H9 (cell line): ENCODE data around the gene ELFN1. TPM values are rescaled to one million over a fixed set of nuclear protein-coding genes. Genes with fewer than 3 reads are reported as not detected.

ENCODE experiments used
- DNase-seq: peaks from one replicate; pipeline ENCODE4 v3.0.0-alpha.2; 2017
- H2AFZ ChIP-seq: one replicate; pipeline ENCODE4 v1.6.1; 2013; ENCODE audit warnings: mild to moderate bottlenecking, low read length, control low read depth, moderate library complexity
- H2AK5ac ChIP-seq: 2 replicates; pipeline ENCODE4 v1.6.1; 2013; ENCODE audit warnings: low read length, control low read depth, mixed read lengths; ENCODE audit not compliant: insufficient read length
- H2BK120ac ChIP-seq: one replicate; pipeline ENCODE4 v1.6.1; 2013; ENCODE audit warnings: low read depth, mild to moderate bottlenecking, low read length, control low read depth, inconsistent platforms; ENCODE audit not compliant: poor library complexity, severe bottlenecking
- H2BK12ac ChIP-seq: 2 replicates; pipeline ENCODE4 v1.6.1; 2013; ENCODE audit warnings: low read length, control low read depth, mixed read lengths, low read depth; ENCODE audit not compliant: insufficient read length
- H2BK15ac ChIP-seq: 2 replicates; pipeline ENCODE4 v1.6.1; 2013; ENCODE audit warnings: low read depth, low read length, control low read depth
- H2BK20ac ChIP-seq: one replicate; pipeline ENCODE4 v1.6.1; 2013; ENCODE audit warnings: low read depth, mild to moderate bottlenecking, low read length, control low read depth, inconsistent platforms; ENCODE audit not compliant: poor library complexity, severe bottlenecking
- H2BK5ac ChIP-seq: 2 replicates; pipeline ENCODE4 v1.6.1; 2013; ENCODE audit warnings: low read length, control low read depth, mixed read lengths; ENCODE audit not compliant: insufficient read length
- H3K14ac ChIP-seq: 2 replicates; pipeline ENCODE4 v1.6.1; 2013; ENCODE audit warnings: low read length, control low read depth; ENCODE audit not compliant: insufficient read depth
- H3K18ac ChIP-seq: 2 replicates; pipeline ENCODE4 v1.6.1; 2013; ENCODE audit warnings: low read depth, mild to moderate bottlenecking, mixed read lengths, low read length, control low read depth; ENCODE audit not compliant: insufficient read length
- H3K23ac ChIP-seq: 2 replicates; pipeline ENCODE4 v1.6.1; 2013; ENCODE audit warnings: low read length, control low read depth, mixed read lengths, low read depth; ENCODE audit not compliant: insufficient read length
- H3K23me2 ChIP-seq: 2 replicates; pipeline ENCODE4 v1.6.1; 2013; ENCODE audit warnings: low read depth, mild to moderate bottlenecking, mixed read lengths, low read length, control low read depth; ENCODE audit not compliant: insufficient read length, poor library complexity, severe bottlenecking
- H3K27ac ChIP-seq: 2 replicates; pipeline ENCODE4 v1.5.1; 2013; ENCODE audit warnings: low read length, control low read depth, mixed read lengths, low read depth; ENCODE audit not compliant: insufficient read length
- H3K27me3 ChIP-seq: 2 replicates; pipeline ENCODE4 v1.6.1; 2013; ENCODE audit warnings: low read length, control low read depth, inconsistent platforms; ENCODE audit not compliant: insufficient read depth
- H3K4ac ChIP-seq: 2 replicates; pipeline ENCODE4 v1.6.1; 2013; ENCODE audit warnings: low read depth, mild to moderate bottlenecking, control low read depth, inconsistent platforms, low read length, moderate library complexity
- H3K4me1 ChIP-seq: 2 replicates; pipeline ENCODE4 v1.6.1; 2013; ENCODE audit warnings: low read length, control low read depth, inconsistent platforms; ENCODE audit not compliant: insufficient read depth
- H3K4me2 ChIP-seq: 2 replicates; pipeline ENCODE4 v1.6.1; 2013; ENCODE audit warnings: low read length, control low read depth, mixed read lengths; ENCODE audit not compliant: insufficient read length, insufficient read depth
- H3K56ac ChIP-seq: 2 replicates; pipeline ENCODE4 v1.6.1; 2013; ENCODE audit warnings: low read depth, mild to moderate bottlenecking, mixed read lengths, low read length, control low read depth; ENCODE audit not compliant: insufficient read length
- H3K79me1 ChIP-seq: 2 replicates; pipeline ENCODE4 v1.6.1; 2013; ENCODE audit warnings: low read depth, mild to moderate bottlenecking, moderate library complexity, low read length, control low read depth, inconsistent platforms; ENCODE audit not compliant: insufficient read depth, poor library complexity, severe bottlenecking
- H3K79me2 ChIP-seq: 2 replicates; pipeline ENCODE4 v1.6.1; 2013; ENCODE audit warnings: low read length, control low read depth, inconsistent platforms; ENCODE audit not compliant: insufficient read depth
- H3K9ac ChIP-seq: 2 replicates; pipeline ENCODE4 v1.6.1; 2013; ENCODE audit warnings: low read length, control low read depth, mixed read lengths; ENCODE audit not compliant: insufficient read length; ENCODE audit errors: extremely low read depth
- H3K9me3 ChIP-seq: one replicate; pipeline ENCODE4 v1.6.1; 2013; ENCODE audit warnings: low read depth, low read length, inconsistent platforms; ENCODE audit not compliant: control insufficient read depth
- H3T11ph ChIP-seq: one replicate; pipeline ENCODE4 v1.6.1; 2013; ENCODE audit warnings: mild to moderate bottlenecking, low read length, control low read depth, inconsistent platforms
- H4K20me1 ChIP-seq: one replicate; pipeline ENCODE4 v1.6.1; 2013; ENCODE audit not compliant: control insufficient read depth, insufficient read length, insufficient read depth
- H4K5ac ChIP-seq: 2 replicates; pipeline ENCODE4 v1.6.1; 2013; ENCODE audit warnings: low read depth, mild to moderate bottlenecking, mixed read lengths, low read length, control low read depth; ENCODE audit not compliant: insufficient read length
- H4K8ac ChIP-seq: replicated peaks from 2 replicates; pipeline ENCODE4 v1.6.1; 2013; ENCODE audit warnings: low read length, control low read depth, mixed read lengths, low read depth; ENCODE audit not compliant: insufficient read length
- H4K91ac ChIP-seq: 2 replicates; pipeline ENCODE4 v1.6.1; 2013; ENCODE audit warnings: low read depth, mild to moderate bottlenecking, moderate library complexity, mixed read lengths, low read length, control low read depth; ENCODE audit not compliant: insufficient read length
- H3K27ac Mint-ChIP-seq, 3 experiments: 2 replicates in 2 of 3; 3 replicates in 1 of 3; pipeline ENCODE4 v1.8.0; 2020 to 2021; ENCODE audit warnings: mixed read lengths in 3 of 3, mild to moderate bottlenecking in 1 of 3, moderate library complexity in 1 of 3
- H3K27me3 Mint-ChIP-seq: 2 replicates; pipeline ENCODE4 v1.8.0; 2021; ENCODE audit warnings: low read depth, mild to moderate bottlenecking, moderate library complexity, mixed read lengths
- H3K36me3 Mint-ChIP-seq, 3 experiments: 2 replicates in 2 of 3; 3 replicates in 1 of 3; pipeline ENCODE4 v1.8.0; 2020 to 2021; ENCODE audit warnings: low read depth in 3 of 3, mixed read lengths in 3 of 3; ENCODE audit not compliant: insufficient read depth in 1 of 3
- H3K4me1 Mint-ChIP-seq, 2 experiments: 2 replicates each; pipeline ENCODE4 v1.8.0; 2020; ENCODE audit warnings: mixed read lengths in 2 of 2
- H3K4me3 Mint-ChIP-seq, 2 experiments: 2 replicates in 1 of 2; 3 replicates in 1 of 2; pipeline ENCODE4 v1.8.0; 2020 to 2021; ENCODE audit warnings: mild to moderate bottlenecking in 2 of 2, mixed read lengths in 2 of 2, moderate library complexity in 1 of 2
- H3K9me3 Mint-ChIP-seq, 2 experiments: 2 replicates in 1 of 2; 3 replicates in 1 of 2; pipeline ENCODE4 v1.8.0; 2020; ENCODE audit warnings: mild to moderate bottlenecking in 2 of 2, mixed read lengths in 2 of 2, moderate library complexity in 1 of 2
- WGBS: extraction: QIAGEN DNeasy Blood & Tissue Kit; methylation state at CpG from one replicate; pipeline ENCODE4 v1.1.7; 2013; ENCODE audit warnings: missing lambda C conversion rate, low lambda C conversion rate, mixed read lengths; ENCODE audit not compliant: insufficient read length; ENCODE audit errors: extremely low coverage; 5-methylcytosine and 5-hydroxymethylcytosine counted together
- total RNA-seq: library from RNA; stranded (reverse); gene quantifications from 2 replicates; pipeline ENCODE4 v1.2.1, GENCODE V29; 2021
- TF ChIP-seq, protein P1 (sequence below): fragments of 200-600 bp; sonication (generic); conservative IDR thresholded peaks from 3 replicates; pipeline ENCODE4 v1.8.0; 2021; ENCODE audit warnings: antibody characterized with exemption, mild to moderate bottlenecking

The ELFN1 gene
- total RNA-seq, 1 experiment from 2014 or later, result 3.7 TPM

DNA sequence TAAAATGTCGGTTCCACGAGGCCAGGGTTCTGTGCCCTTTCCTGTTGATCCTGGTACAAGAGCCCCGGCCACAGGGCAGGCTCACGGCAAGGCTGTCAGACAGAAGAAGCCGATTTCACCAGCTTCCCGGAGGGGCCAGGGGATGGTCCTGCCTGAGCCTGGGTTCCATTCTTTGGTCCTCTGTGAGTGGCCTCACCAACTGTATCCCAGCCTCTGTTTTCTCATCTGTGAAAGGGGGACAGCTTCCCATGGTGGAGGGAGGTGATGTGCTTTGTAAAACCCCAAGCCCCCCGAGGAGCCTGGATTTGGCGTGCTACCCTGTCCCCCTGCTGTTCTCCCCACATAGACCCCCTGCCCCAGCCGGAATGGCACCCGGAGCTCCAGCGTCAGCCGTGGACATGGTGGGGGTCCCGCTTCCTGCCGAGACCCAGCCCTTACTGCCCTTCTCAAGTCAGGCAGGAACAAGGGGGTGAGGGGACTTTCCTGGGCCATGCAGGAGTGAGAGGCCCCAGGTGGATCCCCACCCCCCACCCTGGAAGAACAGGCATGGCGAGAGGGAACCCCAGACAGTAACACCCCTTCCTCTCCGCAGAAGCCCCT, 28.3 kb upstream of the ELFN1 start:
- H3K27me3 Mint-ChIP-seq, result peaks cover 10% of the 10 kb centered on the region
- no CpG with 5 or more reads among the region's 16 CpGs for WGBS
- no peaks in the 10 kb centered on the region for H3K23me2 ChIP-seq

More for the DNA sequence above, 28.3 kb upstream of the ELFN1 start:
- Histone ChIP-seq H3K79me2 (no peaks in the 10 kb centered on the region), H3K4me2 (no peak overlapping the region), H4K5ac (no peak overlapping the region), H3K27me3 (no peaks in the 10 kb centered on the region), H2AK5ac (no peak overlapping the region), H3K4me1 (no peaks in the 10 kb centered on the region), H3T11ph (no peak overlapping the region), H3K27ac (no peak overlapping the region), H3K9me3 (no peaks in the 10 kb centered on the region), H3K18ac (no peak overlapping the region), H3K79me1 (no peaks in the 10 kb centered on the region), H2BK12ac (no peak overlapping the region), H3K4ac (no peak overlapping the region), H3K23ac (no peak overlapping the region), H4K20me1 (no peaks in the 10 kb centered on the region), H3K9ac (no peak overlapping the region), H2BK20ac (no peak overlapping the region), H2AFZ (no peak overlapping the region), H4K91ac (no peak overlapping the region), H3K56ac (no peak overlapping the region), H4K8ac (no peak overlapping the region), H3K14ac (no peak overlapping the region), H2BK120ac (no peak overlapping the region), H2BK5ac (no peak overlapping the region), H2BK15ac (no peak overlapping the region)
- H3K36me3 Mint-ChIP-seq, result peaks cover 2 to 6% (median 6%) of the 10 kb centered on the region in 3 experiments; a peak in 6 of 7 replicates
- no peak overlapping the region for H3K4me3 Mint-ChIP-seq
- H3K27ac Mint-ChIP-seq, result peak overlapping the region in 1 of 3 experiments; percentile 79; a peak in 2 of 7 replicates
- TF ChIP-seq, protein P1, sequence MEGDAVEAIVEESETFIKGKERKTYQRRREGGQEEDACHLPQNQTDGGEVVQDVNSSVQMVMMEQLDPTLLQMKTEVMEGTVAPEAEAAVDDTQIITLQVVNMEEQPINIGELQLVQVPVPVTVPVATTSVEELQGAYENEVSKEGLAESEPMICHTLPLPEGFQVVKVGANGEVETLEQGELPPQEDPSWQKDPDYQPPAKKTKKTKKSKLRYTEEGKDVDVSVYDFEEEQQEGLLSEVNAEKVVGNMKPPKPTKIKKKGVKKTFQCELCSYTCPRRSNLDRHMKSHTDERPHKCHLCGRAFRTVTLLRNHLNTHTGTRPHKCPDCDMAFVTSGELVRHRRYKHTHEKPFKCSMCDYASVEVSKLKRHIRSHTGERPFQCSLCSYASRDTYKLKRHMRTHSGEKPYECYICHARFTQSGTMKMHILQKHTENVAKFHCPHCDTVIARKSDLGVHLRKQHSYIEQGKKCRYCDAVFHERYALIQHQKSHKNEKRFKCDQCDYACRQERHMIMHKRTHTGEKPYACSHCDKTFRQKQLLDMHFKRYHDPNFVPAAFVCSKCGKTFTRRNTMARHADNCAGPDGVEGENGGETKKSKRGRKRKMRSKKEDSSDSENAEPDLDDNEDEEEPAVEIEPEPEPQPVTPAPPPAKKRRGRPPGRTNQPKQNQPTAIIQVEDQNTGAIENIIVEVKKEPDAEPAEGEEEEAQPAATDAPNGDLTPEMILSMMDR, result no peak
- no peak for DNase-seq
- H3K4me1 Mint-ChIP-seq, result no peaks in the 10 kb centered on the region; a peak in 2 of 4 replicates
- peaks cover 11% of the 10 kb centered on the region in 2 experiments for H3K9me3 Mint-ChIP-seq
